ENCODE results near the gene CEBPZOS.
"Not testable (repeated sequence)": the region's sequence is repeated elsewhere in the genome, so short reads cannot be mapped to it uniquely, and the experiment has no call there.

Gene CEBPZOS

GRCh38 chr2:37215250-37215649, 19.0 kb downstream of the CEBPZOS start:
- CTCF ChIA-PET, result no interaction called here
- DNase-seq (ENCODE audit: extremely low spot score), result no peak
- TF ChIP-seq CTBP1 (IDR thresholded peaks at IDR 0.05; ENCODE audit: borderline replicate concordance), result no peak
- POLR2A ChIA-PET, result no interaction called here

GRCh38 chr2:37219046-37219445, 22.8 kb downstream of the CEBPZOS start:
- no peak for DNase-seq (ENCODE audit: extremely low spot score)
- CTCF ChIA-PET, result interaction anchor here (0.6 kb wide), 1 partner anchor 171 kb away, joined by 3 read pairs; no protein-coding TSS in a partner anchor
- no peak for TF ChIP-seq CTBP1 (IDR thresholded peaks at IDR 0.05; ENCODE audit: borderline replicate concordance)
- TF ChIP-seq LEF1 (IDR thresholded peaks at IDR 0.05; ENCODE audit: borderline replicate concordance), result no peak
- no peak for TF ChIP-seq HDGF (IDR thresholded peaks at IDR 0.05; ENCODE audit: borderline replicate concordance)
- no peak for TF ChIP-seq L3MBTL2 (conservative IDR thresholded peaks at IDR 0.05)
- TF ChIP-seq TARDBP (IDR thresholded peaks at IDR 0.05), result no peak
- TF ChIP-seq ELF4 (IDR thresholded peaks at IDR 0.05), result no peak
- TF ChIP-seq NFRKB (IDR thresholded peaks at IDR 0.05), result no peak
- TF ChIP-seq FOXA1 (IDR thresholded peaks at IDR 0.05), result no peak
- no peak for TF ChIP-seq FOXK2 (IDR thresholded peaks at IDR 0.05)
- no peak for TF ChIP-seq BHLHE40 (IDR thresholded peaks at IDR 0.05; ENCODE audit: borderline replicate concordance)
- TF ChIP-seq ZNF384 (IDR thresholded peaks at IDR 0.05), result no peak
- no peak for TF ChIP-seq ARNT (IDR thresholded peaks at IDR 0.05)
- no peak for TF ChIP-seq FOXM1 (IDR thresholded peaks at IDR 0.05; ENCODE audit: borderline replicate concordance)
- no peak for TF ChIP-seq SP1 (IDR thresholded peaks at IDR 0.05)
- POLR2A ChIA-PET, result interaction anchor here (1.0 kb wide), 2 partner anchors 12 to 13 kb away, joined by 4 to 5 read pairs; partner anchors contain the start of genes CEBPZ and NDUFAF7

GRCh38 chr2:37223131-37223530, 26.8 kb downstream of the CEBPZOS start:
- DNase-seq (ENCODE audit: extremely low spot score), result no peak
- ChIA-PET CTCF (no interaction called here), POLR2A (interaction anchor here (0.8 kb wide), 1 partner anchor 9 kb away, joined by 3 read pairs; the partner anchor contains the start of gene NDUFAF7)
- TF ChIP-seq ARNT (IDR thresholded peaks at IDR 0.05), result no peak
- no peak for TF ChIP-seq PKNOX1 (IDR thresholded peaks at IDR 0.05)
- TF ChIP-seq LEF1 (IDR thresholded peaks at IDR 0.05; ENCODE audit: borderline replicate concordance), result no peak
- TF ChIP-seq ELF4 (IDR thresholded peaks at IDR 0.05), result no peak
- TF ChIP-seq CTBP1 (IDR thresholded peaks at IDR 0.05; ENCODE audit: borderline replicate concordance), result no peak
- no peak for TF ChIP-seq FOXA1 (IDR thresholded peaks at IDR 0.05)
- no peak for TF ChIP-seq BHLHE40 (IDR thresholded peaks at IDR 0.05; ENCODE audit: borderline replicate concordance)
- no peak for TF ChIP-seq SP1 (IDR thresholded peaks at IDR 0.05)
- no peak for TF ChIP-seq SUZ12 (IDR thresholded peaks at IDR 0.05)
- TF ChIP-seq FOXK2 (IDR thresholded peaks at IDR 0.05), result no peak
- TF ChIP-seq TARDBP (IDR thresholded peaks at IDR 0.05), result no peak
- no peak for TF ChIP-seq ZNF384 (IDR thresholded peaks at IDR 0.05)
- no peak for TF ChIP-seq L3MBTL2 (conservative IDR thresholded peaks at IDR 0.05)

- no peak for TF ChIP-seq ZNF384 (IDR thresholded peaks at IDR 0.05)
- TF ChIP-seq LEF1 (IDR thresholded peaks at IDR 0.05; ENCODE audit: borderline replicate concordance), result no peak
- TF ChIP-seq ARNT (IDR thresholded peaks at IDR 0.05), result no peak
- no peak for TF ChIP-seq CTBP1 (IDR thresholded peaks at IDR 0.05; ENCODE audit: borderline replicate concordance)
- no peak for TF ChIP-seq TARDBP (IDR thresholded peaks at IDR 0.05)
- TF ChIP-seq SUZ12 (IDR thresholded peaks at IDR 0.05), result no peak
- no peak for TF ChIP-seq FOXM1 (IDR thresholded peaks at IDR 0.05; ENCODE audit: borderline replicate concordance)
- no peak for TF ChIP-seq HDGF (IDR thresholded peaks at IDR 0.05; ENCODE audit: borderline replicate concordance)
- TF ChIP-seq BHLHE40 (IDR thresholded peaks at IDR 0.05; ENCODE audit: borderline replicate concordance), result no peak
- TF ChIP-seq SP1 (IDR thresholded peaks at IDR 0.05), result no peak
- TF ChIP-seq FOXA1 (IDR thresholded peaks at IDR 0.05), result no peak
- TF ChIP-seq FOXK2 (IDR thresholded peaks at IDR 0.05), result no peak
- TF ChIP-seq ELF4 (IDR thresholded peaks at IDR 0.05), result no peak
- no peak for TF ChIP-seq PKNOX1 (IDR thresholded peaks at IDR 0.05)
- no peak for TF ChIP-seq L3MBTL2 (conservative IDR thresholded peaks at IDR 0.05)
- TF ChIP-seq NFRKB (IDR thresholded peaks at IDR 0.05), result no peak
- ChIA-PET POLR2A (no interaction called here), CTCF (no interaction called here)
- DNase-seq (ENCODE audit: extremely low spot score), result no peak
Observed at GRCh38 chr2:37224063-37224462, 27.8 kb downstream of the CEBPZOS start.

GRCh38 chr2:37225129-37225528, 28.8 kb downstream of the CEBPZOS start:
- DNase-seq (ENCODE audit: extremely low spot score); POLR2A ChIA-PET; CTCF ChIA-PET: not testable (repeated sequence)

GRCh38 chr2:37226863-37227262, 30.6 kb downstream of the CEBPZOS start:
- no peak for DNase-seq (ENCODE audit: extremely low spot score)
- POLR2A ChIA-PET, result no interaction called here
- CTCF ChIA-PET, result no interaction called here
- no peak for TF ChIP-seq HDGF (IDR thresholded peaks at IDR 0.05; ENCODE audit: borderline replicate concordance)
- TF ChIP-seq ELF4 (IDR thresholded peaks at IDR 0.05), result no peak
- TF ChIP-seq SUZ12 (IDR thresholded peaks at IDR 0.05), result no peak
- TF ChIP-seq PKNOX1 (IDR thresholded peaks at IDR 0.05), result no peak
- TF ChIP-seq FOXK2 (IDR thresholded peaks at IDR 0.05), result no peak
- TF ChIP-seq NFRKB (IDR thresholded peaks at IDR 0.05), result no peak
- TF ChIP-seq FOXA1 (IDR thresholded peaks at IDR 0.05), result no peak
- TF ChIP-seq TARDBP (IDR thresholded peaks at IDR 0.05), result no peak
- no peak for TF ChIP-seq CTBP1 (IDR thresholded peaks at IDR 0.05; ENCODE audit: borderline replicate concordance)
- no peak for TF ChIP-seq L3MBTL2 (conservative IDR thresholded peaks at IDR 0.05)
- TF ChIP-seq BHLHE40 (IDR thresholded peaks at IDR 0.05; ENCODE audit: borderline replicate concordance), result no peak
- no peak for TF ChIP-seq SP1 (IDR thresholded peaks at IDR 0.05)
- TF ChIP-seq ZNF384 (IDR thresholded peaks at IDR 0.05), result no peak

GRCh38 chr2:37228788-37229187, 32.5 kb downstream of the CEBPZOS start:
- TF ChIP-seq NFRKB (IDR thresholded peaks at IDR 0.05) (no peak), ZNF384 (IDR thresholded peaks at IDR 0.05) (no peak), SP1 (IDR thresholded peaks at IDR 0.05) (no peak), CTBP1 (IDR thresholded peaks at IDR 0.05; ENCODE audit: borderline replicate concordance) (no peak)
- ChIA-PET CTCF (no interaction called here), POLR2A (no interaction called here)
- no peak for DNase-seq (ENCODE audit: extremely low spot score)

All from HEK293T (cell line).